Frontal cortex (tissue), 4 donors: Measurements from ENCODE around the gene SCAF4. TPM values are rescaled to one million over a fixed set of nuclear protein-coding genes. Genes with fewer than 3 reads are reported as not detected.
A peak's percentile ranks its signal among the peaks of the same experiment; 100 is the strongest.
"Not testable (repeated sequence)": the region's sequence is repeated elsewhere in the genome, so short reads cannot be mapped to it uniquely, and the experiment has no call there.

Source experiments
- DNase-seq, 2 donors: peaks; one replicate each; pipeline ENCODE4 v3.0.0; 2012; ENCODE audit warnings: low spot score in 2 of 2
- FAIRE-seq: peaks from 2 replicates; lab custom pipeline; 2012; peaks lifted over from hg19 to GRCh38; lab: Jason Lieb, UNC
- total RNA-seq: library from RNA; depleted of rRNA; stranded (reverse); fragments of >200 nt; gene quantifications from one replicate; pipeline ENCODE4 v1.2.3, GENCODE V29; 2014
- donor health status: control.
- donor health status: control.
- donor health status: control.

The SCAF4 gene
- total RNA-seq, 1 donor from 2014 or later, result 5.7 TPM

DNA sequence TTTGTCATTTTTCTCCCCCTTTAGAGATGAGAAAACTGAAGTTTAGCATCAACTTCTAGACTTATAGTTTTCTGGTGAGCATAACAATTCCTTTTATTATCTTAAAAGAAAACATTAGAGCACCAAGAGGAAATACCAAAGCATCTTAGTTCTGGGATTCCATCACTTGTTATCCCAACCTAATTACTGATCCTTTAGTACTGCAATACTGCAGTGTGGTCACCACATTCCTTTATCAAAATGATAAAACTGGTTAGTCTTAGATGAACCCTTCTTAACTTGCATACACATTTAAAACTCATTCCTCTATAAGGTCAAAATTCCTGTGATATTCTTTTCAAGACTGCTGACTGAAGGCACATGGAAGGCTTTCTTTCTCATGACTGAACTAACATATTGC is 49.3 kb downstream of the SCAF4 start:
- FAIRE-seq, result no peak
- DNase-seq, result no peak

DNA sequence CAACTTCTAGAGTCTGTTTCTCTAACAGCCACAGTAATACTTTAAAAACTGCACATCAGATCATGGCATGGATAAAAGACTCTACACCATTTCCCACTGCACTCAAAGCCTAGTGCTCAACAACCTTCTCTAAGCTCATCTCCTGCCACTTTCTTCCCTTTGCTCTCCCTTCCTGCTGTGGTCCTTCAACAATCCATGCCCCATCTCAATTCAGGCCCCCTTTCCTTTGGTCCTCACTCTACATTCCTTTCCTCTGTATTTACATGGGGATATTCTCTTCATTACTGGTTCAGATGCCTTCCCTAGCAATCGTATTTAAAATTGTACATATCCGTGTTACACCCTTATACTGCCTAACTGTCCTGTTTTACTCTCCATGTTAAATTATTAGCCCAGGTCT is 53.4 kb downstream of the SCAF4 start:
- no peak for DNase-seq
- no peak for FAIRE-seq

DNA sequence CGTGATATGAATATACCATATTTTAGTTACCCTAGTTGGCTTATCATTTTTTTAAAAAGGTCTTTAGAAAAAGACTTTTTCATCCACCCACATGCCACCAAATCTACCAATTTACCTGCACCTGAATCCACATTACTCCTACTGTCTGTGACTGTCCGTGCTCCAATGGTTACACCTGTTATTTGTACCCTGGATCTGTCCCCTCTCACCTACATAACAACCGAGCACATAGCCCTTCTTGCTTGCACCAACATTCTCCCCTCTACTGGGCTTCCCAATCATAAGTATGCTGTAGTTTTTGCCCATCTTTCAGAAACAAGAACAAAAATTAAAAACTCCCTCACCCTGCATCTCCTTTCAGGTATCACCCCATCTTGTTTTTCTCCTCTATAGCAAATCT is 54.9 kb downstream of the SCAF4 start:
- DNase-seq (no peak), FAIRE-seq (no peak)

DNA sequence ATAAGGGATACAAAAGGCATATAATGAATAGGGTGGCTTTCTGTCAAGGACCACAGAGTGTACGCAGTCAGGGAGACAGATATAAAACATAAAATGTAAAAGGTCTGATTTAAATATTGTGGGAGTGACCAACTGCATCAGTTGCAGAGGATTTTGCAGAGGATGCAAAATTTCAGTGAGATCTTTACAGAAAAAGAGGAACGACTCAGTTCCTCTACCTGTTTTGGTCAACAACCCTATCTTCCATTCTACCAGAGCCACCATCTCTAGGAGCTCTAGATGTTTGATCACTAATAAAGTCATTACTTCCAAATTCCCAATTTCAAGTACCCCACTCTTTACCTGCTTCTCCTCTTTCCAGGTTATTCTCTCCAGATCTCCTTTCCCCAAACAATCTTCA is 56.0 kb downstream of the SCAF4 start:
- DNase-seq (no peak), FAIRE-seq (no peak)

- FAIRE-seq (no peak), DNase-seq (no peak)
Measured at GRCh38 chr21:31675318-31675717, 56.6 kb downstream of the SCAF4 start.

DNA sequence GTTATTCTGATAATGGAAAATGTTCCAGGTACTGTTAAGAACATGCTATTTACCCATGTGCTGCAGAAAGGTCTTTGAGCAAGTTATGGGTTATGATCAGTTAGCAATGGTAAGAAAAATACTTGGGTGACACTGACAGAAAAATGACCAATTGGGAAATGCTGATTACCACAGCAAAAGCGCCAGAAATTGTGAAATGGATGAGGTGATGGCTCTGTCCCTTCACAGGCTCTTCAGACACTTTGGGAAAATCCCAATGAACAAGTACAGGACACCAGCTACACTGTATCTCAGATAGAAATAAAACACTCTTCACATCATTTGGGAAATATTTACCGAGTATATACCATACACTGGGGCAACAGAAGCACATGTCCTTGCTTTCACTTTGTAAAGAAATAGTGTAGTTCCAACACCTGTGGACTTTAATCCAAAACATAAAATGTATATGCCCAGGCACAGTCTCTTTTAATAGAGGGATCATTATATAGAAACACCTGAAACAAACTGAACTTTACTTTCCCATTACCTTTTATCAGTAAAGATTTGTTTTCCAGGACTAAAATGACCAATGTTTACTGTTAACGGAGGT is 58.5 kb downstream of the SCAF4 start:
- DNase-seq (no peak), FAIRE-seq (no peak)

DNA sequence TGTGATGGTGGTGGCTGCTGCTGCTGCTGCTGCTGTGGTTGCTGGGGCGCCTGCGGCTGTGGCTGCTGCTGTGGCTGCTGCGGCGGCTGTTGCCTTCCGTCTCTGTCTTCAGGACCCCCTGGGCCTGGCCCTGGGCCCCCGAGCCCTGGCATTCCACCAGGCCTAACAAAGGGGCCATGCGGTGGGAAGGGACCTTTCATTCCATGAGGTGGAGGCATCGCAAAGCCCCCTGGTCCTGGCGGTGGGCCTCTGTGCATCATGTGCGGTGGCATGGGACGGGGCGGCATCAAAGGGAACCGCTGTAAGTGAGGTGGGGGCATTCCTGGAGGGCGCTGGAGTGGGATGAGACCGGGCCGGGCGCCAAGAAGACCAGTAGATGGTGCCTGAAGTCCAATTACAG is 60.0 kb downstream of the SCAF4 start:
- DNase-seq (no peak), FAIRE-seq (no peak)

GRCh38 chr21:31671146-31671716 is 60.7 kb downstream of the SCAF4 start:
- FAIRE-seq, result no peak
- DNase-seq, result no peak

DNA sequence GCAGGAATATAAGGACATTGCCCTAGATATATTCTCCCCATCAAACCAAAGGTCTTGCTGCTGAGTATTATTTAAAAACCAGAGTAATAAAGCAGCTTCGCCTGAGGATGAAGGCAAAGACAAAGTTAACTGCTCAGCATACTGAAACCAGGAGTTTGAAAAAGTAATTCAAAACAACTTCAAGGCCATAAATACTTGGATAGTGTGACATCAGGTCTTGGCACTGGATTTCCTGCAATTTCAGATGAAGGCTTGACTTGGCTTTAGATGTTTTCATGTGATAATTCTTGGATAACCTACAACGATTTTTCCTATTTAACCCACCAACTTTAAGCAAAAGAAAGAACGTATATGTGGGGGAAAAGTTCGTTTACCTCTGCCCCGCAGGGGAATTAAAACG is 61.8 kb downstream of the SCAF4 start:
- DNase-seq (no peak), FAIRE-seq (no peak)

DNA sequence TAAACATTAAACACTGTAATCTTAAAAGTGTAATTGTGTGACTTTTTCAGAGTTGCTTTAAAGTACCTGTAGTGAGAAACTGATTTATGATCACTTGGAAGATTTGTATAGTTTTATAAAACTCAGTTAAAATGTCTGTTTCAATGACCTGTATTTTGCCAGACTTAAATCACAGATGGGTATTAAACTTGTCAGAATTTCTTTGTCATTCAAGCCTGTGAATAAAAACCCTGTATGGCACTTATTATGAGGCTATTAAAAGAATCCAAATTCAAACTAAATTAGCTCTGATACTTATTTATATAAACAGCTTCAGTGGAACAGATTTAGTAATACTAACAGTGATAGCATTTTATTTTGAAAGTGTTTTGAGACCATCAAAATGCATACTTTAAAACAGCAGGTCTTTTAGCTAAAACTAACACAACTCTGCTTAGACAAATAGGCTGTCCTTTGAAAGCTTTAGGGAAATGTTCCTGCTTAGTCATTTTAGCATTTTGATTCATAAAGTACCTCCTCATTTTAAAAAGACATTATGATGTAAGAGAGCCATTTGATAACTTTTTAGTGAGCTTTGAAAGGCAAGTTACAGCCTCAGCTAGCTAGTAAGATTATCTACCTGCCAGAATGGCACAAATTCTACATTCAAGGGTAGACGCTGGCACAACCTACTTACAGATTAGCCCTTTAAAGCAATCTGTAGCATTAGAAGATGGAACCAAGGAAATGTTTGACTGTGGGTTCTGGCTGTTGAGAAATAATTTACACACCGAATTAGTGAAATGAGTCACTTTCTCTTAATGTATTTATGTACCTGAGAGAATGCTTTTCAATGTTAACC is 63.0 kb downstream of the SCAF4 start:
- FAIRE-seq (no peak), DNase-seq (no peak)

GRCh38 chr21:31667639-31668038 is 64.3 kb downstream of the SCAF4 start:
- FAIRE-seq (no peak), DNase-seq (no peak)

GRCh38 chr21:31667132-31667531 is 64.8 kb downstream of the SCAF4 start:
- FAIRE-seq, result no peak
- no peak for DNase-seq

- DNase-seq (no peak), FAIRE-seq (no peak)
Measured at GRCh38 chr21:31666445-31667010, 65.4 kb downstream of the SCAF4 start.

DNA sequence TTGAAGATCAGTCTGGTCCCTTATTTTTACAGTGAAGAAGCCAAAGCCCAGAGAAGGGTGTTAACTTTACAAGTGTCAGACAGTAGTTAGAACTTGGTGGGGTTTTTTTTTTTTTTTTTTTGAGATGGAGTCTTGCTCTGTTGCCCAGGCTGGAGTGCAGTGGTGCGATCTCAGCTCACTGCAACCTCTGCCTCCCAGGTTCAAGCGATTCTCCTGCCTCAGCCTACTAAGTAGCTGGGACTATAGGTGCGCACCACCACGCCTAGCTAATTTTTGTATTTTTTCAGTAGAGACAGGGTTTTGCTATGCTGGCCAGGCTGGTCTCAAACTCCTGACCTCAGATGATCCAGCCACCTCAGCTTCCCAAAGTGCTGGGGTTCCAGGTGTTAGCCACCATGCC is 66.0 kb downstream of the SCAF4 start:
- DNase-seq, FAIRE-seq: not testable (repeated sequence)

- FAIRE-seq, result no peak
- no peak for DNase-seq
Measured at GRCh38 chr21:31665397-31665796, 66.5 kb downstream of the SCAF4 start.

DNA sequence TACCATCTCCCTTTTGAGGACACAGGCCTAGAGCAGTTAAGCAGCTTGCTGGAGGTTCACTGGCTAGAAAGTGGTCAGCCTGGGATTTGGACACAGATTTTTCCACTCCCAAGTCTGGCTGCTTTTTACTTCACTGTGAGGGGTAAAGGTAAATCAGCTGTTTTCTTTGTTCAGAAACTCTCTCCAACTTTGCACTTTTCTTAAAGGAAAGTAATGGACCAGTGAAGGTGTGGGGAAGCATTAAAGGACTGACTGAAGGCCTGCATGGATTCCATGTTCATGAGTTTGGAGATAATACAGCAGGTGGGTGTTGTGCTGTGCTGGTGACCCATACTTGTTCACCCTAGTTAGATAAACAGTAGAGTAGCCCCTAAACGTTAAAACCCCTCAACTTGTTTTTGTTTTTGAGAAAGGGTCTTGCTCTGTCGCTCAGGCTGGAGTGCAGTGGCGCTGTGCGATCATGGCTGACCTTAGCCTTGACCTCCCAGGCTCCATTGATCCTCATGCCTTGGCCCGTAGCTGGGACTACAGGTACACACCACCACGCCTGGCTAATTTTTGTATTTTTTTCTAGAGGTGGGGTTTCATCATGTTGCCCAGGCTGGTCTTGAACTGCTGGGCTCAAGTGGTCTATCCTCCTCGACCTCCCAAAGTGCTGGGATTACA is 68.2 kb downstream of the SCAF4 start:
- FAIRE-seq (no peak), DNase-seq (no peak)

DNA sequence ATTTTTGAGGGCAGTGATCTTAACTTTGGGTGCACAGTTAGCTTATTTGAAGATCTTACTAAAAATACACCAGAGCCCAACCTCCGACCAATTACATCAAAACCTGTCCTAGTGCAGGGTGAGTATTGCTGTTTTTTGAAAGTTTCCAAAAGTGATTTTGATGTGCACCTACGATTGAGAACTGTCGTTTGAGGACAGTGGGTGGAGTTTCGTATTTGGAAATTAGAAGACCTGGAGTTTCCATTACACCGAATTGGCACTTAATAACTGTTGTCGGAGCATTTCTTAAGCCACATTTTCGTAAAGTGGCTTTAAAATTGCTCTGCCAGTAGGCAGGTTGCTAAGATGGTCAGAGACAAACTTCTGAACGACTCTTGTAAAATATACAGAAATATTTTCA is 71.3 kb downstream of the SCAF4 start:
- FAIRE-seq, result no peak
- DNase-seq, result no peak

- no peak for DNase-seq
- no peak for FAIRE-seq
Measured at GRCh38 chr21:31660259-31660565, 71.7 kb downstream of the SCAF4 start.

DNA sequence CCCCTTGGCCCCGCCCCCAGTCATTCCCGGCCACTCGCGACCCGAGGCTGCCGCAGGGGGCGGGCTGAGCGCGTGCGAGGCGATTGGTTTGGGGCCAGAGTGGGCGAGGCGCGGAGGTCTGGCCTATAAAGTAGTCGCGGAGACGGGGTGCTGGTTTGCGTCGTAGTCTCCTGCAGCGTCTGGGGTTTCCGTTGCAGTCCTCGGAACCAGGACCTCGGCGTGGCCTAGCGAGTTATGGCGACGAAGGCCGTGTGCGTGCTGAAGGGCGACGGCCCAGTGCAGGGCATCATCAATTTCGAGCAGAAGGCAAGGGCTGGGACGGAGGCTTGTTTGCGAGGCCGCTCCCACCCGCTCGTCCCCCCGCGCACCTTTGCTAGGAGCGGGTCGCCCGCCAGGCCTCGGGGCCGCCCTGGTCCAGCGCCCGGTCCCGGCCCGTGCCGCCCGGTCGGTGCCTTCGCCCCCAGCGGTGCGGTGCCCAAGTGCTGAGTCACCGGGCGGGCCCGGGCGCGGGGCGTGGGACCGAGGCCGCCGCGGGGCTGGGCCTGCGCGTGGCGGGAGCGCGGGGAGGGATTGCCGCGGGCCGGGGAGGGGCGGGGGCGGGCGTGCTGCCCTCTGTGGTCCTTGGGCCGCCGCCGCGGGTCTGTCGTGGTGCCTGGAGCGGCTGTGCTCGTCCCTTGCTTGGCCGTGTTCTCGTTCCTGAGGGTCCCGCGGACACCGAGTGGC is 72.2 kb downstream of the SCAF4 start, which contains the start of gene SOD1:
SOD1 (plus strand) TSS at position 158 of the 723 bp plus-strand sequence; CDS start at position 235, 77 bp downstream.
- DNase-seq (peak; percentile 97 to 98), FAIRE-seq (no peak)

- FAIRE-seq (no peak), DNase-seq (no peak)
Measured at GRCh38 chr21:31659286-31659535, 72.7 kb downstream of the SCAF4 start.
